Activated effector memory CD4-positive, alpha-beta T cell treated with Interleukin-2 at 50 U/mL for 16 hours (primary cell): ENCODE measurements around the gene NEDD4L.

Experiments used
- DNase-seq: peaks from one replicate; pipeline ENCODE4 v3.0.0-alpha.2; 2020

The NEDD4L gene

DNA sequence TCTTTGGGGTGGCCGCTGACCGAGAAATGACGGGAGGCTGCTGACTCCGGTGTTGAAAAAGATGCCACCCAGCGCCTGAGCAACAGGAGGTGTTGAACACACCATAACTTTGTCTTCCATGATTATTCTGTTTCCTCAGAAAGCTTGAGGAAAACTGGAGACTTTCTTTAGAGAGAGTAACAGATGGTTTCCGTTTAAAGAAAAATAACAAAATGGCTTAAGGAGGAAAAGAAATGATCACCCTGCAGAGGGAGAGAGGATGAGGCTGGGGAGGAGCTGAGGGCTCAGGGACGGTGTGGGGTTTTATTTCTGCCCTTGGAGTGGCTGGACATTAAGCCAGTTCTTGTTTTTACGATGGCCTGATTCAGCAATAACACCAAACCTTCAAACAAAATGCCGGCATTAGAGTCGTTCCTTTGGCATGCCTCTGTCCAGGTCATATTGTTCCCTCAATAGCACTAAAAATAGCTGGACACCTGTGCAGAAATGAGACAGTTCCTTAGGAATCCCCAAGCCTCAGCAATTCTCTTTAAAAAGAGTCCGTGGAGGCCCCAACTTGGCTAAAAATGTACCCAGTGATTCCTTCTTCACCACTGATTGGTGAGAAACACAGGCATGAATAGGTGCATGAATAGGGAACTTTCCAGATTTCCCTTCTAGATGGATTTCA is 402.5 kb downstream of the NEDD4L start:
- DNase-seq = no peak

DNA sequence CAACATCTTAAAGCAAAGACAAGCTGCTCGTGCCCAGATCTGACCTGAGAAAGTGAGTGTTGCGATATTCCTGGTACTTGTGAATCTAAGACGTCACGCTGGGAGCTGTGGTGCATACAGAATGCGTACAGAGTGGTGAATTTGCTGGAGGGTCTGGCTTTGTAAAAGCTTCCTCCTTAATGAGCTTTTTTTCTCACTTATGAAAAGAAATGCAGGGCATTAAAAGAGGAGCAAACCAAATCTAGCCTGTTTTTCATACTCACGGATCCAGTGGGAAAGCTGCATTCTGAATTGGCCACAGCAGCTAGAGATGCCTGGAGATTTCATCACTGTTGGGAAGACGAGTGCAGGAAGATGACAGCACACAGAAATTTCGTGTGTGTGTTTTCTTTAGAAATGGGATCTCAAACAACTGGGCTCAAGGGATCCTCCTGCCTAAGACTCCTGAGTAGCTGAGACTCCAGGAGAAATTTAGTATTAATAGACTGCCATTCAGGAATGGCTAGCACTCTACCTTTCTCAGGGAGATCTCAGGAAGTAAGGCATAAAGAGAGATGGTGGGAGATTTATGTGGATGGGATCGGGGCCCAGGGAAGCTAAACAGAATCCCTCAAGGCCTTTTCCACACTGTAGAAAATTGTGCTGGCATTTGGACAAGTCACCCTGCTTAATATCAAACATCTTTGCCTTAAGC is 403.5 kb downstream of the NEDD4L start:
- no peak for DNase-seq

DNA sequence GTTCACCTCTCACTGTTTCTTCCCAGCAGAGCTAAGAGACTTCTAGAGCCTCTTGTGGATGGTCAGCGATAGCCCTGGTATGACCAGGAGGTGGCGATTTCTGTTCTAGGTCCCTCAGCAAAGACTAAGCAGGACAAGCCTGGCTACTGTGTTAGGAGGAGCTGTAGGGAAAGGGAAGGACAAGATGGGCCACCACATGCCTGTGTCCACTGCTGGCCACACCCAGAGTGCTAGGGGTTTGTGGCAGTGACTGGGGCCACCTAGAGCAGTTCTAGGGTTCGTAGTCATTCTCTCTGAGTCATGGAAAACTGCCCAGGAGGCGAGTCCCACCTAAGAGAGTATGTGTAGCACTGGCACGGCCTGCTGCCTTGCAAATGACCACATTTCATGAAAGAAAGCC is 405.4 kb downstream of the NEDD4L start:
- no peak for DNase-seq
